T-helper 1 cell treated with Interleukin-12 subunit alpha and Interleukin-12 subunit beta and Interleukin-4 antibody, amounts not matched to agents 30 μg/mL and 1 μg/mL, for 36 hours (primary cell): Measurements from ENCODE around the gene BTNL2.
"Not testable (repeated sequence)": the region's sequence is repeated elsewhere in the genome, so short reads cannot be mapped to it uniquely, and the experiment has no call there.

ENCODE experiments used
- H3K27ac Mint-ChIP-seq: one replicate; pipeline ENCODE4 v1.8.0; 2021; ENCODE audit warnings: mild to moderate bottlenecking, mixed read lengths
- H3K27me3 Mint-ChIP-seq: one replicate; pipeline ENCODE4 v1.8.0; 2021; ENCODE audit warnings: low read depth, mixed read lengths
- H3K36me3 Mint-ChIP-seq: one replicate; pipeline ENCODE4 v1.8.0; 2021; ENCODE audit warnings: low read depth, mixed read lengths
- H3K4me1 Mint-ChIP-seq: one replicate; pipeline ENCODE4 v1.8.0; 2021; ENCODE audit warnings: low read depth, mixed read lengths
- H3K4me3 Mint-ChIP-seq: one replicate; pipeline ENCODE4 v1.8.0; 2021; ENCODE audit warnings: mild to moderate bottlenecking, moderate library complexity, mixed read lengths
- H3K9me3 Mint-ChIP-seq: one replicate; pipeline ENCODE4 v1.8.0; 2021; ENCODE audit warnings: mixed read lengths

The BTNL2 gene

GRCh38 chr6:32359225-32359624, 47.8 kb downstream of the BTNL2 start:
- not testable (repeated sequence) for H3K27ac Mint-ChIP-seq, H3K9me3 Mint-ChIP-seq, H3K4me3 Mint-ChIP-seq, H3K36me3 Mint-ChIP-seq, H3K4me1 Mint-ChIP-seq
- peaks cover 26% of the 10 kb centered on the region for H3K27me3 Mint-ChIP-seq

GRCh38 chr6:32358548-32358947, 48.4 kb downstream of the BTNL2 start:
- not testable (repeated sequence) for H3K4me3 Mint-ChIP-seq, H3K27ac Mint-ChIP-seq, H3K9me3 Mint-ChIP-seq, H3K36me3 Mint-ChIP-seq, H3K4me1 Mint-ChIP-seq
- peaks cover 26% of the 10 kb centered on the region for H3K27me3 Mint-ChIP-seq

- peaks cover 37% of the 10 kb centered on the region for H3K27me3 Mint-ChIP-seq
- H3K4me3 Mint-ChIP-seq, result no peak overlapping the region
- H3K4me1 Mint-ChIP-seq, result no peaks in the 10 kb centered on the region
- H3K36me3 Mint-ChIP-seq, result no peaks in the 10 kb centered on the region
- H3K9me3 Mint-ChIP-seq, result no peaks in the 10 kb centered on the region
- no peak overlapping the region for H3K27ac Mint-ChIP-seq
These were observed 52.0 kb downstream of the BTNL2 start for GRCh38 chr6:32355018-32355417.

GRCh38 chr6:32353348-32353747, 53.6 kb downstream of the BTNL2 start:
- Mint-ChIP-seq H3K4me3 (no peak overlapping the region), H3K4me1 (no peaks in the 10 kb centered on the region), H3K36me3 (no peaks in the 10 kb centered on the region), H3K27me3 (peaks cover 48% of the 10 kb centered on the region), H3K27ac (no peak overlapping the region), H3K9me3 (no peaks in the 10 kb centered on the region)
